GM19043 (cell line): Measurements from ENCODE around the gene POMGNT2.
"Not testable (repeated sequence)": the region's sequence is repeated elsewhere in the genome, so short reads cannot be mapped to it uniquely, and the experiment has no call there.

Experiments
- ATAC-seq: cut with Tn5 transposase; IDR thresholded peaks from one replicate; pipeline ENCODE4 v1.9.1; 2021; ENCODE audit warnings: low read depth; ENCODE audit not compliant: unreplicated experiment

The POMGNT2 gene

DNA sequence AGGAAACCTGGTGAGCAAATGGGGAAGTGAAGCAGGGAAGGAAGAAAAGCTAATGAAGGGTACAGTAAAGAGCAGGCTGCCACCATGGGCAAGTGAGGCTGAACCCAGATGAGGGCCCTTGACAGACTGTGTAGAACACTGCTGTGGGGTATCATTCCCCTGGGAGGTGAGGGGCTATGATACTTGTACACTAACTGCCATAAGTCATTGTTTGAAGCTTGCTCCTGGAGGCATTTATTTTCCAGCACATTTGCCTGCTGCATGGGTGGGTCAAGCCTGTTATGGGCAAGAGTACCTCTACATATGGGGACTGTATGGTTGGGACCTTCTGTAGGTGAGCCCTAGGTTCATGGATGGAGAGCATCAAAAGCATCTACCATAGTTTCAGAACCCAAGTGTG, 57.4 kb downstream of the POMGNT2 start:
- ATAC-seq, result no peak

DNA sequence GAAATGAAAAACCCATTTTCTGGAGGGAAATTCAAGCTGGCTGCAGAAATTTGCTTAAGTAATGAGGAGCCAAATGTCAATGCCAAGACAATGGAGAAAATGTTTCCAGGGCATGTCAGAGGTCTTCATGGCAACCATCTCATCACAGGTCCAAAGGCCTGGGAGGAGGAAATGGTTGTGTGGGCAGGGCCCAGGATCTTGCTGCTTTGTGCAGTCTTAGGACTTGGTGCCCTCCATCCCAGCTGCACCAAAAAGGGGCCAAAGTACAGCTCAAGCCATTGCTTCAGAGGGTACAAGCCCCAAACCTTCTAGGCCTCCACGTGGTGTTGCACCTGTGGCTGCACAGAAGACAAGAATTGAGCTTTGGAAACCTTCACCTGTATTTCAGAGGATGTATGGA, 59.3 kb downstream of the POMGNT2 start:
- ATAC-seq, result no peak

DNA sequence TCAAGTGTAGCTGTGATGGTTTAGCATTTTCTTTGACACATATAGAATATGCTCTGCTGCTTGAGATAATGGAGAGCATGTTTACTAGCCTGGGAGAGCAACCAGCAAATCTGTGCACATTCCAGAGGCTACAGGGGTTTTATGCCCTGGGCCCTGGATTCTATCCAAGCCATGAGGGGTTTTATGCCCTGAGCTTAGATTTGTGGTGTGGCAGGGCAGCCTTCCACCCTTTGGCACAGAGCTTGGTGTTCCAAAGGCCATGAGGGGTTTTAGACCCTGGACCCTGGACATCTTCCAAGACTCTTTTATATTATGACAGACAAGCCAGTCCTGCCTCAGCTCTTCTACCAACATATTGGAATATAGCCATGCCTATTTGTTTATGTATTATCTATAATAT, 60.8 kb downstream of the POMGNT2 start:
- ATAC-seq, result not testable (repeated sequence)

DNA sequence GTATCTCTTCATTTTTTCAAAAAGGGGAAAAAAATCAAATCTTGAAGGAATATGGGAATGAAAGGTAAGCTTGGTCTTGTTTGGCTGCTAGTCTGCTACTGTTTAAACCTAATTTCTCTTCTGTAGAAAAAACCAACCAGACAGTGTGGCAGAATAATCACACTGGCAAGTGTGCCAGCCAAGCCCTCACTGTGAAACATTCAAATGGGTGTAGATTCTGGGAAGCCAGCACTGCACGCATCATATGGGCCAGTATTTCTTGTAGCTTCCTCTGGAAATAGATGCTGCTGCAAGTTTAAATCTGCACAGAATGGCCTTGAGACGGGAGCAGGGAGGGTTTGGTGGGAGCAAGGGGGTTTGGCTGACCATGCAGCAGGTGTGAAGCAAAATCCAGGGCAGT, 62.1 kb downstream of the POMGNT2 start:
- no peak for ATAC-seq

DNA sequence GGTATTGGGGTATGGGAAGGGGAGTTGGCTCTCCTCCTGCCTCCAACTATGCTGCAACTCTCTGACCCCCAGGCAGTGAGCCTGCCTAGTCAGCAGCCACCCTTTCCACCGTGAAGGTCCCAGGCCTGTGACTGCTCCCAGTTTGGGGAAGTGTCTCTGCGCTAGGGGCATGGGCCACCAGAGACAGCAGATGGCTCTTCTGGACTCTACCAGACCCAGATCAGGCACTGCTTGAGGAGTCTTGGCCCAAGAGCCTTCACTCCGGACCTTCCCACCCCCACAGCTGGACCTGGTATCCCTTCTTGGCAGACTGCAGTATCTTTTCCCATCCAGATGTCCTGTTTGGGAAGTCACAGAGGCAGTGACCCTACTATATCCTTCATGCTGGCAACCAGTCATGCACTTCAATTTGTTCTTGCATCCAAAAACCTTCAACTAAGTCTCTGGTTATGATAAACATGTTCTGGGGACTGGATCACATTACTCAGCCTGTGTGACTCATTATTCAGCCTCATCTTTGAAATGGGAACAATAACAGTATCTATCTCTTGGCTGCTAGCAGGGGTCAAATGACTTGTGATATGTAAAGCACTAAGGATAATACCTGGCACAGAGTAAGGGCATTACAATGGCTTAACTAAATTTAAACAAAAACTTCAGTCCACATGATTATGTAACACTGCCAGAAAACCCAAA, 62.7 kb downstream of the POMGNT2 start:
- no peak for ATAC-seq

DNA sequence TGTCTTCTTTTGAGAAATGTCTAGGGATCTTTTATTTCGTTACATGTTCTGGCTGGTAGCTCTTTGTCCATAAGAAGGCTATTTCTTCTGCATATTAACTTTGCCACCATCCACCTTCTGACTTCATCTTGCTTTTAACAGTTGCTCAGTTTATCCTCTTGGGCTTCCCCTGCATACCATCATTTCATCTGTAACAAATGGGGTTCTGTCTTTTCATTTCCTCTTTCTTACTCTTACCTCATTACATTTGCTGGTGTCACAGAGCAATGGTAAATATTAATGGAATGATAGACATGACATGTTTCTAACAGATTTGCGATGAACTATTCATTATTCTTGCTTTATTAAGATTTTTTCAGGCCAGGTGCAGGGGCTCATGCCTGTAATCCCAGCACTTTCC, 64.4 kb downstream of the POMGNT2 start:
- no peak for ATAC-seq

DNA sequence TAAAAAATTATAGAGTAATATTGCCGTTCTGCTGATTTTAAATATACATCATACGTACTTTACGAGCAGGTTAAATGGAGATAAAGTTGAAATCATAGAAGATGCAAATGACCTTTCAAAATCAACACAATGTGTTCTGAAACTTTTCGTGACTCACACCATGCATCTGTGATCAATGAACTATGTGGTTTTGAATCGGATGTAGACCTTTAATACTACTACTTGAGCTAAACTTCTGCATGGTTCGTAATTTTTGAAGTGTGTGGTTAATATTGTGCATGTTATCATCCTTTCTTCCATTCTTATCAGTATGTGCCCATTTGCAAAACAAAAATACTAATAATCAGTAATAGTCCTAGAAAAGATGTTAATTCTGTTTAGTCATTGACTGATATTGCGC, 67.9 kb downstream of the POMGNT2 start:
- no peak for ATAC-seq

DNA sequence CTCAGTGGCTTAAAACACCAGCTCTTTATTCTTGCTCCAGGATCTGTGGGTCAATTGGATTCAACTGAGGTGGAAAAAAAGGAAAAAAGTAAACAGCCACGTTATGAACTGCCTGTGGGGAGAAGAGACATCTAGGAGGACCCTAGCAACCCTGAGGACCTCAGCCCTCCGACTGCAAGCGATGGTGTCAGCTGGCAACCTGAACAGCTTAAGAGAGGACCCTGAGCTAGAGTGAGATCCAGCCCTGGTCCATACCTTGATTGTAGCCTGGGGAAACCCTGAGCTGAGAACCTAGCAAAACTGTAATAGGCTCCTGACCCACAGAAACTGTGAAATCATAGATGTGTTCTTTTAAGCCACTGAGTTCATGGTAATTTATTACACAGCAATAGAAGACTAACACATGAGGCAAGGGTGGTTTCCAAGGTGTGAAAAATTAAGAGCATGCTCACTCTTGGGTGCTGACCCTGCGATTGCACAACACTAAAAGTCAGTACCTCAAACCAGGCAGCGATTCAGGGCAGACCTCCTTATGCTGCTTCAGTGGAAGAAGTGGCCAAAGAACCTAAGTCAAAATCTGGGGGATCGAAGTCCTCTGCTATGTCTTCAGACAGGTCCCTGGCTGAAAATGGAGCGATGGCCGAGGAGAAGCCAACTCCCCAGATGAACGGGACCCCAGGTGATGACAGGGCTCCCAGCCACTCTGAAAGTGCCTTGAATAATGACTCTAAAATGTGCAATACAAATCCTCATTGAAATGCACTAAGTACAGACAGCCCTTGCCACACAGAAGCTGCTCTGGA, 69.1 kb downstream of the POMGNT2 start:
- ATAC-seq, result no peak

DNA sequence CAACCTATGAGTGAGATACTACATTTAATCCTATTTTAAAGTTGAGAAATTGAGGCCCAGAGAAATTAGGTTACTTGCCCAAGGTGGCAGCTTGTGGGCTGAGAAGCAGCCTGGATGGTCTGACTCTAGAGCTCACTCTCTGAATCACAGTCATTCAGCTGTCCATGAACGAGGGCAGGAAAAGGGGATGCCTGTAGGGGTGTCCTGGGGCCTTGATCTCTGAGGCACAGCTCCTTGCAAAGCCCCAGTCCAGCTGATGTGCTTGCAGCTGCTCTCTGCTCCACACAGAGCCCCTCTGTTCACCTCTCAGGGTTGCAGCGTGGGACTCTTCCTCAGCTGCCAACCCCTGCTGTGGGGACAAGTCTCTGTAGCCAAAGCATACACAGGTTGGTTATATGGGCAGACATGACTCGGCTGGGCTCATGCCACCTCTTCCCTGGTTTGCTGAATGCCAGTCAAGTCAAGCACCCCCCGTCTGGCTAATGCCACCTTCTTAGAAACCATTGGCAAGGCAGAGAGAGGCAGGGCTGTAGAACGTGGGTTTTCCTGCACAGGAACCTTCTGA, 70.0 kb downstream of the POMGNT2 start:
- no peak for ATAC-seq

DNA sequence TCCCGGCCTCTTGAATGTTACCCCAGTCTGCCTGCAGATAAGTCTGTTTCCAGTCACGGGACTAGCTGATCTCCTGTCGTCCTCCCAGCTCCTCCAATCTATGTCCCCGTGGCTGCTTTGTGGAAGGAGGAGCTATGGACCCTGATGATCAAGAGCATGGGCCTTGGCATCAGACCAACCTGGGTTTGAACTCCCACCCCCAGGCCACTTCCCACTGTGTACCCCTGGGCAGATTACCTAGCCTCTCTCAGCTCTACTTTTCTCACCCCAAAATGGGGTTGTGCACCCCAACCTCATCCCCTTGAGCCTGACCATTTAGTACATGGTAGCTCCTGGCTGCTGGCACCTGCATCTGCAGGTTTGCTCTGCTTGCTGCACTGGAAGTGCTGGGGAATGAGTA, 71.0 kb downstream of the POMGNT2 start:
- ATAC-seq, result no peak

DNA sequence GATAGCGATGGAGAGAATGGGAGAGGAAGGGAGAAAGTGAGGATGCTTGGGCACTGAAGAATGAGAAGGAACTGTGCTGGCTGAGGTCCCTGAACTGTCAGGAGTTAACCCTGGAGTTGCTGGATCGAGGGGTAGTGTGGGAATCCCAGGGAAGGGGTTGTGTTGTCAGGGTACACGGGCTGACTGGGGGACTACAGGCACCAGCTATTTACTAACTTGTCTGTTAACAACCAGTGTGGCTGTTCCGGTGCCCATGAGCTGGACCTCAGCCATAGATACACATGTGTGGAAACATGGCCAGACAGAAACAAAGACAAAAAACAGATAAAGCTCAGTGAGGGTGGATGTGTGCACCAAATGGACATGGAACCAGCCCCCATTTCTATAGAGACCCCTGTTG, 71.7 kb downstream of the POMGNT2 start:
- ATAC-seq, result no peak

DNA sequence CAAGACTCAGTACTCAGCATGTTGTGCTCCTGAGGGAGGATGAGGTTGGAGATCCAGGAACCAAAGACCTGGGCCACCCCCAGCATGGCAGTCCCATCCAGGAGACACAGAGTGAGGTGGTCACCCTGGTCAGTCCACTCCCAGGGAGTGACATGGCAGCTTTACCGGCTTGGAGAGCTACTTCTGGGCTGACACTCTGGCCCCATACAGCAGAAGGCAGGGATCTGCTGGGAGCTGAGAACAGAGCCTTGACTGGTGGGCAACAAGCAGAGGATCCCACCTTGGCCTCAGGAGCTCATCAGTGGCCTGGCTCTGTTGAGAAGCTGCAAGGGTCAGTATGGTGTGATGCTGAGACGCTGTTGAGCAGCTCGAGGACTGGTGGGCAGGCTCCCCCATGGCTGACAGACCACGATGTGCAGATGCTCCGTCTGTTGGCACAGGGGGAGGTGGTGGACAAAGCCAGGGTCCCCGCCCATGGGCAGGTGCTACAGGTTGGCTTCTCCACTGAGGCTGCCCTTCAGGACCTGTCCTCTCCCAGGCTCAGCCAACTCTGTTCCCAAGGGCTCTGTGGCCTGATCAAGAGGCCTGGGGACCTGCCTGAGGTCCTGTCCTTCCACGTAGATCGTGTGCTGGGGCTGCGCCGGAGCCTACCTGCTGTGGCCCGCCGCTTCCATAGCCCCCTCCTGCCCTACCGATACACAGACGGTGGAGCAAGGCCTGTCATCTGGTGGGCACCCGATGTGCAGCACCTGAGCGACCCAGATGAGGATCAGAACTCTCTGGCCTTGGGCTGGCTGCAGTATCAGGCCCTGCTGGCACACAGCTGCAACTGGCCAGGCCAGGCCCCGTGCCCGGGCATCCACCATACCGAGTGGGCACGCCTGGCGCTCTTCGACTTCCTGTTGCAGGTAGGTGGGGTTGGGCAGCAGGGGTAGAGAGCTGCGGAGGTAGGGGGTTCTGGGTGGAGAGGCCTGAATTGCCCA, 72.9 kb downstream of the POMGNT2 start:
- ATAC-seq, result no peak

DNA sequence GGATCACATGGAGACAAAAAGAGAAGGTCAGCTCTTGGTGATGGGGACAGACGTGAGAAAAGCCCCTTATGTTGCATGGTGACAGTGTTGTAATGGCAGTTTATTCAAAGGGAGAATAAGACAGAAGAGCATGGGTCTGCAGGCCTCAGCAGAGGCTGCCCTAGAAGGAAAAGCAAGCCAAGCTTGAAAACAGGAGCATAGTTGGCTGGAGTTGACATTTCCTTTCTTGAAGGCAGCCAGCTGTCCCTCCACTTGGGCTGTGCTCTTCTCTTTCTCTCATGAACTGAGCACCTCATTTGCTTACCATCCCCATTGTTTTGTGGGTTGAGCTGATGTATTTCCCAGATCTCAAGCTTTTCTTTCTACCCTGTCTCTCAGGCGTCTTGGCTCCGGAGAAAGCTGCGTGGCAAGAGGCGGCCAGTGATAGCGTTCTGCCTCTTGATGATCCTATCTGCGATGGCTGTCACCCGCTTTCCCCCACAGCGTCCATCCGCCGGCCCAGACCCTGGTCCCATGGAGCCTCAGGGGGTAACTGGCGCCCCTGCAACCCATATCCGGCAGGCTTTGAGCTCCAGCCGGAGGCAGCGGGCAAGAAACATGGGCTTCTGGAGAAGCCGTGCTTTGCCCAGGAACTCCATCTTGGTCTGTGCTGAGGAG, 73.9 kb downstream of the POMGNT2 start:
- ATAC-seq, result no peak

DNA sequence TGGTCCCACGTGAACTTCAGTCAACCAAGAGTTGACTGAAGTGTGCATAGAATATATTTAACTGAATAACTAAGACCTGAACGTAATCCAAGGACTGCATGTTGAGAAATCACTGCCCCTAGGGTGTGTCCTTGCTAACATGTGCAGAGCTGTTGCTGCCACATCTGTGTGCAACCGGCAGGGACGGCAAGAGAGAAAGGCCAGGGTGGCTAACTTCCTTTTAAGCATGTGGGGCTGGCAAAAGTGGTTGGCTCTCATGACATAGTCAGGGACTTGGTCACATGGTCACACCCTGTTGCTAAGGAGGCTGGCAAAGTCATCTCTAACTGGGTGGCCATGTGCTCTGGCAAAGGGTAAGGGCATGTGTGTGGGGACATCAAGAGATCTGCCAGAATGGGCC, 74.4 kb downstream of the POMGNT2 start:
- no peak for ATAC-seq

DNA sequence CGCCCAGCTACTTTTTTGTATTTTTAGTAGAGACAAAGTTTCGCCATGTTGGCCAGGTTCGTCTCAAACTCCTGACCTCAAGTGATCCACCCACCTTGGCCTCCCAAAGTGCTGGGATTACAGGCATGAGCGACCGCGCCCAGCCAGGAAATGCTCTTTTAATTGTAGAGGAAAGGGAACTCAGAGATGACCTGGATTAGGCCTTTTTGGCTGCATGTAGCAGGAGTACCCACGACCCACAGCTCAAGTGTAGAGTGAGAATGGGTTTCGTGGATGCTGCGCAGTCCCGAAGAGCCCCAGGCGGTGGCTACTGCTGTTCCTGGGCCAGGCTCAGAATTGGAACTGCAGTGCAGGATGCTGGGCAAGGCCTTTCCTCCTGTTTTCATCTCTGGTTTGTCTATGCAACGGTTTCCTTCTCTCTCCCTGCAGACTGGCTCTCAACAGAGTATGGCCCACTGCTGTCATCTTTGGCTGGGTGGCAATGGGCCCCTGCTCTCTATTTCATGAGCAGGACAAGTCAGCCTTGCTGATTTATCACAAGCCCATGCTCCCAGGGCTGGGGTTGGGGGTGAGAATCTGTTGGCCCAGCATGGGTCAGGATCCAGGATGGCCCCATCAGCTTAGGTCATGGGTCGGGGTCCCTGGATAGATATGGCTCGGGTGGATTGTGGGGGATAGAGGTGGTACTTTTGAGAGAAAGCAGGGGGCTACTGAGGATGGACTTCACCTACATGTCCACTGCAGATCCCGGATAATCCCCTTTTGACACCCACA, 75.5 kb downstream of the POMGNT2 start:
- ATAC-seq, result no peak
